ENCODE results near the gene FOXP1.

DNA sequence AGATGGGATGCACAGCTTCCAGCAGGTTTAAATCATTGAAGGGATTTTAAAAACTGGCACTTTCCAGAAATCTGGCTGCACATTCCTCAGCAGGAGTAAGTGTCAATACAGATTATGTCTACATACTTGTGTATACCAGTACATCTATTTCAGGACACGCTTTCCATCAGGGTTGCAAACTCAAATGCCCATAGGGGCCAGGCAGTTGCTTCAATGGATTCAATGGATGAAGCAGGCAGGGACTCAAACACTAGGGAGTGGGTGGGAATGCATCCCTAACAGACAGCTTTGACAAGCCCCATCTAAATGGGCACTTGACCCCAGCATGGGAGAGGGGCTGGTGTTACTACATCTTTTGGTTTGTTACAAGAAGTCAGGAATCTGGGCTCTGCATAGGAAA lies 136.8 kb downstream of the FOXP1 start:
- no peak for TF ChIP-seq CEBPB (IDR thresholded peaks at IDR 0.05; ENCODE audit: low read depth, low read length)
- no peak for TF ChIP-seq CHD1 (IDR thresholded peaks at IDR 0.05; ENCODE audit: low read depth, low read length)
- no peak for TF ChIP-seq SIN3A (conservative IDR thresholded peaks at IDR 0.05 in 1 of 2, IDR thresholded peaks at IDR 0.05 in 1 of 2; ENCODE audit: low read depth in 1 of 2, low read length in 2 of 2)
- no peak for TF ChIP-seq JUND (IDR thresholded peaks at IDR 0.05; ENCODE audit: low read length)
- TF ChIP-seq, protein P1, sequence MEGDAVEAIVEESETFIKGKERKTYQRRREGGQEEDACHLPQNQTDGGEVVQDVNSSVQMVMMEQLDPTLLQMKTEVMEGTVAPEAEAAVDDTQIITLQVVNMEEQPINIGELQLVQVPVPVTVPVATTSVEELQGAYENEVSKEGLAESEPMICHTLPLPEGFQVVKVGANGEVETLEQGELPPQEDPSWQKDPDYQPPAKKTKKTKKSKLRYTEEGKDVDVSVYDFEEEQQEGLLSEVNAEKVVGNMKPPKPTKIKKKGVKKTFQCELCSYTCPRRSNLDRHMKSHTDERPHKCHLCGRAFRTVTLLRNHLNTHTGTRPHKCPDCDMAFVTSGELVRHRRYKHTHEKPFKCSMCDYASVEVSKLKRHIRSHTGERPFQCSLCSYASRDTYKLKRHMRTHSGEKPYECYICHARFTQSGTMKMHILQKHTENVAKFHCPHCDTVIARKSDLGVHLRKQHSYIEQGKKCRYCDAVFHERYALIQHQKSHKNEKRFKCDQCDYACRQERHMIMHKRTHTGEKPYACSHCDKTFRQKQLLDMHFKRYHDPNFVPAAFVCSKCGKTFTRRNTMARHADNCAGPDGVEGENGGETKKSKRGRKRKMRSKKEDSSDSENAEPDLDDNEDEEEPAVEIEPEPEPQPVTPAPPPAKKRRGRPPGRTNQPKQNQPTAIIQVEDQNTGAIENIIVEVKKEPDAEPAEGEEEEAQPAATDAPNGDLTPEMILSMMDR (IDR thresholded peaks at IDR 0.05; ENCODE audit: control extremely low read depth in 1 of 3, insufficient read depth in 1 of 3, low read depth in 1 of 3, low read length in 3 of 3): no peak
- no peak for TF ChIP-seq TAF1 (IDR thresholded peaks at IDR 0.05; ENCODE audit: low read depth, low read length)
- TF ChIP-seq SAP30 (IDR thresholded peaks at IDR 0.05; ENCODE audit: insufficient read depth, insufficient replicate concordance, low read length): no peak
- no peak for TF ChIP-seq NRF1 (IDR thresholded peaks at IDR 0.05; ENCODE audit: low read depth, low read length)
- no peak for TF ChIP-seq YY1 (IDR thresholded peaks at IDR 0.05; ENCODE audit: low read depth, low read length)

Data from H1 (cell line).